Measurements from ENCODE around the gene ZNF638. TPM values are rescaled to one million over a fixed set of nuclear protein-coding genes. Genes with fewer than 3 reads are reported as not detected.
"Not testable (repeated sequence)": the region's sequence is repeated elsewhere in the genome, so short reads cannot be mapped to it uniquely, and the experiment has no call there.

Gene ZNF638
- total RNA-seq, 1 donor from 2014 or later, result 79.5 TPM

GRCh38 chr2:71330585-71331330 lies 824 bp upstream of the ZNF638 start:
- DNase-seq (ENCODE audit: low spot score), result no peak
- intact Hi-C loops (cut with DNase I), result loop anchor here (1.0 to 5.0 kb wide), 2 partner anchors 33 to 106 kb away; no protein-coding TSS in a partner anchor

DNA sequence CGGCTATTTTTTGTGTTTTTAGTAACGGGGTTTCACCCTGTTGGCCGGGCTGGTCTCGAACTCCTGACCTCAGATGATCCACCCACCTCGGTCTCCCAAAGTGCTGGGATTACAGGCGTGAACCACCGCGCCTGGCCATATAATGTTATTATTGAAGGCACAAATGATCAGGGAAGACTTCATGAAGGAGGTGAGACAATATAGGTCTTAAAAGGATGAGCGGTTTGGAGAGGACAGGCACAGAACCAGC lies 326 bp upstream of the ZNF638 start:
- intact Hi-C loops (cut with DNase I), result loop anchor here (1.0 to 5.0 kb wide), 2 partner anchors 34 to 107 kb away; no protein-coding TSS in a partner anchor
- not testable (repeated sequence) for DNase-seq (ENCODE audit: low spot score)

DNA sequence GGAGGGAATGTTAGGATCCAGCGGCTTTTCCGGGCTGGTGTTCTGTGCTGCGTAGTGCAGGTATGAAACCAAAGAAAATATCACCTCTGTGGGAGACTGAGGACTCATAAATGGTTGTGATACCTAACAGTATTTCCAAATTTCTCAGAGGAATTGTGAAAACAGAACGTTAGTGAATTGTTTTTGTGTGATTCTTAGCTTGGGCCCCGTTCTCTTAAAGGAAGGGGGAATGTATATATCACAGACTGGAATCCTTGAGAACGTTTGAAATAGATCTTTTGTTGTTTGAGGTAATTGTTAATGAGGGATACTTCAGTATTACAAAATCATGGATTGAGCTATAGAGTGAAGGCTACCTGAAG lies 834 bp downstream of the ZNF638 start:
- DNase-seq (ENCODE audit: low spot score), result no peak
- intact Hi-C loops (cut with DNase I), result loop anchor here (5.0 kb wide), 1 partner anchor 35 kb away; no protein-coding TSS in a partner anchor

- DNase-seq (ENCODE audit: low spot score), result no peak
- intact Hi-C loops (cut with DNase I), result loop anchor here (5.0 kb wide), 1 partner anchor 36 kb away; no protein-coding TSS in a partner anchor
These were observed 2.0 kb downstream of the ZNF638 start for GRCh38 chr2:71333619-71334018.

DNA sequence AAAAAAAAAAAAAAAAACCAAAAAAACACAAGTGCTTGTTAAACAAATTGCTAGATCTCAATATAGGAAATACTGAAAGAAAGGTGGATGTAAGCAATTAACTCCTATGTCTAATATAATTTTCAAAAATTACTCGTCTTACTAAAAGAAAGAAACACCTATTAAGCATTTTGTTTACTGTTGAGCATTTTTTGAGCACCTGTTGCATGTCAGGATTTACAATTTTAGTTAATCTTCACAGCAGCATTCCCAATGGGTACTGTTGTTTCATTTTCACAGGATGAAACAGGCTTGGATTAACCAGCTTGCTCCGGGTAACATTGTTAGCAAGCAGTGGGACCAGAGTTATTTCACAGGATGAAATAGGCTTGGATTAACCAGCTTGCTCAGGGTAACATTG lies 4.8 kb downstream of the ZNF638 start:
- intact Hi-C loops (cut with DNase I), result no loop called here
- DNase-seq (ENCODE audit: low spot score), result no peak

DNA sequence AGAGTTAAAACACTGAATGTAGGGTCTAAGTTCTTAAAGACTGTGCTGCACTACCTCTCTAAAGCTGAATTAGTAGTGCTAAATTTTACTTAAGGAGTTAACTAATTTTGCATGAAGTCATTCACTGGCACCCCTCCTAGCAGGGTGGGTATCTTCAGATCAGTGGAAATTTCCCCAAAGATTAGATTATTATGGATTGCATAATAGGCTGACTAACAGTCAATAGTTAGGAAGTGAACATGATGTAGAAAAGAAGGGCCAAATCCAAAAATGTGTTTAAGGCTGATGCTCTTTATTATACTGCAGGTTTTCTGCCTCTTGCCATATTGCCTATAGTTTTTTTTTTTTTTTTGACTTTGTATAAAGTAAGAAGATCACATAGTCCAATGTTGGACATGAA lies 5.2 kb downstream of the ZNF638 start:
- DNase-seq (ENCODE audit: low spot score), result no peak
- intact Hi-C loops (cut with DNase I), result no loop called here

- DNase-seq (ENCODE audit: low spot score), result no peak
- intact Hi-C loops (cut with DNase I), result no loop called here
These were observed 6.2 kb downstream of the ZNF638 start for GRCh38 chr2:71337776-71338175.

DNA sequence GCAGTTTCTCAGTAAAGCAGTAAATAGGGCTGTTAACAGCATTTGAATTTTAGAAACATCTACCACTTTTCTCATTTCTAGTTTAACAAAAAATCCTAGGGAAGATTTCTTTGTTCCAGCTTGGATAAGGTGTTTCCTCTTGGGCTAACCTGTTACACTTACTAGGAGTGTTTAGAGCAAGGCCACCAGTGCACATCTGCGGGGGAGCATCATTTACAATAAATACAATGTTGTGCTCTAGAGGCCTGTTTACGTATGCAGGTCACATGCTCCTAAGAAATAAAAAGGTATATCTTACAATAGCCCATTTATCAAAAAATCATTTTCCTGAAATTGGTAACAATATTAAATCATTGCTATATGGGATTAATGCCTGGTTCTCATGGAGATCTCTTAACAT lies 8.1 kb downstream of the ZNF638 start:
- DNase-seq (ENCODE audit: low spot score), result no peak
- intact Hi-C loops (cut with DNase I), result no loop called here

GRCh38 chr2:71340176-71340575 lies 8.6 kb downstream of the ZNF638 start:
- intact Hi-C loops (cut with DNase I), result no loop called here

GRCh38 chr2:71341645-71342044 lies 10.1 kb downstream of the ZNF638 start:
- intact Hi-C loops (cut with DNase I), result no loop called here
- no peak for DNase-seq (ENCODE audit: low spot score)

More at GRCh38 chr2:71340176-71340575, 8.6 kb downstream of the ZNF638 start:
- no peak for DNase-seq (ENCODE audit: low spot score)

DNA sequence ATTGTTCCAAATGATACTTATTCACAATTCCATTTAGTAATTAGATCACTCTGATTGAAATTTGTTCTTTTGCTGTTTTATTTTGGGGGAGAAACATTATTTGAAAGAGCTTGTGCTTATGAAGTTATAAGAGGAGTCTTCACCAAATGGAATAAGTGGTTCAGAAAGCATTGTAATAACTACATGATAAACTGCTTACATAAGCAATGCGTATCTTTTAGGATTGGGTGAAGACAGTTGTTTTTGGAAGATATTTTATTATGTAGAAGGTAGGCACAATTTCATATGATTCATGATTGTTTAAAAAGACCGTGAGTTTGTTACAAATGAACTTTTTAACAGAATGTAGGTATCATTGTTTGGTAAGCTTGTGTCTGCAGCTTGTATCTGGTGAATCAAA lies 14.5 kb downstream of the ZNF638 start:
- DNase-seq (ENCODE audit: low spot score), result no peak
- intact Hi-C loops (cut with DNase I), result no loop called here

DNA sequence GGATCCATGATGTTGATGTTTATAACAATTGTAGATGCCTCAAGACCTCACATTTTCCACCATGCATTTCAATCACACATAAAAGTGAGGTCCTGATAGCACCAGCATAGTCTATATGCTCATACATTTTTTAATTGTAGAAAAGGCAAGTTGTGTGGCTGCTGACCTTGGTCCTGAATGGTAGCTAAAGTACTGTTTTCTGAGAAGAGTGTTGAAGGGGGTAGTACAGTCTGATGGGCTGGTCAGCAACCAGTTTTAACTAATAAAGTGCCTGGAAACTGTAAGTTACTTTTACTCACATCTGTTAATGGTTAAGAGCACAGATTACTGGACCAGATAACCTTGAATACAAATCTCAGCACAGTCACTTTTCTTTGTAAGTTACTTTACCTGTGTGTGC lies 15.9 kb downstream of the ZNF638 start:
- no peak for DNase-seq (ENCODE audit: low spot score)
- intact Hi-C loops (cut with DNase I), result no loop called here

DNA sequence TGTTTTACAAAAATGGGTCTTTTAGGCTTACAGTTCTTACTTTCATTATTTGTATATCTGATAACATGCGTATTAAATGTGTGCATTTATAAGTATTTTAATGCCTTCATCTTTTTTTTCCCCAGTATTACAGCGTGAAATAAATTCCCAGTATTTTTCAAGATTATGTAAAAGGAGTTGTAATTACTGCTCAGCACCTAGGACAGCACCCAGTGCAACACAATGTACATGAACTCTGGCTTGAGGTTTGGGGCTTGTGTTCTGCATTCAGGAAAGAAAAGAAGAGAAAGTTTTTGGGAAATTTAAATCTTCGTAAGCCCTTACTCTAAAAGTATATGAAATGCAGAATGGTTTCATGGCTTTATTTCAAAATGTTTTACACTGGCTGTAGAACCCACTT lies 16.7 kb downstream of the ZNF638 start:
- intact Hi-C loops (cut with DNase I), result no loop called here
- DNase-seq (ENCODE audit: low spot score), result no peak

DNA sequence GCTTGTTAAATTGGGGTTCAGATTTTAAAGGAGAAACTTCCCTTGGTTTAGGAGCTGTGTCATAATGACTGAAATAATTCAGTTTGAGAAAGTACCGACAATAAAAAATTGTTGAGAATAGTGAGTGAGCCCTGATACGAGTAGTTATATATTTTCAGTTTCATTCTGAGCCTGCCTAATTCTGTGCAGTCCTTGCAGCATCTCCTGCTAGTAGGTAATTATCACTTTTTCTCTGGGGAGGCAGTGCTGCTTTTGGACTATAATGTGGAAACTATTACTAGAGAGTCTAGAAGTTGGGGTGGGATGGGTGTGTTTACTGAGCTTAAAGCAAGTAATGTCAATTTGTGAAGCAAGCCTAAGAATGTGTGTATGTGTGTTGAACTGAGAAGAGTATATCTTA lies 21.7 kb downstream of the ZNF638 start:
- DNase-seq (ENCODE audit: low spot score), result no peak
- intact Hi-C loops (cut with DNase I), result no loop called here

DNA sequence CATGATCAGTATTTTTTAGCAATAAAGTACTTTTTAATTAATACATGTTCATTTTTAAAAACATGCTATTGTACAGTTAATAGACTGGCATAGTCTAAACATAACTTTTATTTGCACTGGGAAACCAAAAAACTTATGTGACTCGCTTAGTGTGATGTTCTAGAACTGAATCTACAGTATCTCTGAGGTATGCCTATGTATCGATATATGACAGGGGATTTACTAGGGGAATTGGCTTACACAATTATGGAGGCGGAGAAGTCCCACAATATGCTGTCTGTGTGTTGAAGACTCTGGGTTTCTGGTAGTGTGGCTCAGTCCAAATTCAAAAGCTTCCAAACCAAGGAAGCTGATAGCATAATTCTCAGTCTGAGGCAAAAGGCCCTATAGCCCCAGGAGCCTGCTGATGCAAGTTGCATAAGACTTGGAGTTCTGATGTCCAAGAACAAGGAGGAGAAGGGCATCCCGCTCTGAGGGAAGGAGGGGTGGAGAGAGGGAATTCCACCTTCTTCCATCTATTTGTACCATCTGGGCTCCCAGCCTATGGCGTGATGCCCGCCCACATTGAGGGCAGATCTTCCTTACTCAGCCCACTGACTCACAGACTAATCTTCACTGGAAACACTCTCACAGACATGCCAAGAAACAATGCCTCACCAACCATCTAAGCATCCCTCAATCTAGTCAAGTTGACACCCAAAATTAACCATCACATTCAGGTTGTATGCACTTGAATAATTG lies 27.5 kb downstream of the ZNF638 start:
- no peak for DNase-seq (ENCODE audit: low spot score)
- intact Hi-C loops (cut with DNase I), result no loop called here

- intact Hi-C loops (cut with DNase I), result loop anchor here (10.0 kb wide), 1 partner anchor 74 kb away; no protein-coding TSS in a partner anchor
- no peak for DNase-seq (ENCODE audit: low spot score)
These were observed 28.9 kb downstream of the ZNF638 start for GRCh38 chr2:71360434-71360975.

DNA sequence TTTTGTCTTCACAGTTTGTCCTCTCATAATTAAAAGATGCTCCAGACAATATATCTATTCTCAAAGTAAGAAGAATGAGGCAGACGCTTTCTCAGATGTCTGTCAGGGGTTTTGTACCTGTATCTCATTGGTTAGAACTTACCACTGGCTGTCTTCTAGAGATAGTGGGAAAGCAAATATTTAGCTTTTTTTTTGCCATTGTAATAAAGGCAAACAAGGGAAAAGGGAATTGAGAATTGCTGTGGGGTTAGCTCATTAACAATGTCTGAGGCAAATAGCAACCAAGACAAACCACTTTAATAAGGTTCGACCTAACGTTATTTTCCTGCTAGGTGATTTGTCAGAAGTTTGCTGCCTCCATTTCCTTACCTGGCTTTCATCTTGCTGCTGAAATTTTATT lies 30.0 kb downstream of the ZNF638 start:
- no peak for DNase-seq (ENCODE audit: low spot score)
- intact Hi-C loops (cut with DNase I), result loop anchor here (10.0 kb wide), 1 partner anchor 73 kb away; no protein-coding TSS in a partner anchor

- intact Hi-C loops (cut with DNase I), result loop anchor here (10.0 kb wide), 1 partner anchor 72 kb away; no protein-coding TSS in a partner anchor
These were observed 30.9 kb downstream of the ZNF638 start for GRCh38 chr2:71362447-71362846.

DNA sequence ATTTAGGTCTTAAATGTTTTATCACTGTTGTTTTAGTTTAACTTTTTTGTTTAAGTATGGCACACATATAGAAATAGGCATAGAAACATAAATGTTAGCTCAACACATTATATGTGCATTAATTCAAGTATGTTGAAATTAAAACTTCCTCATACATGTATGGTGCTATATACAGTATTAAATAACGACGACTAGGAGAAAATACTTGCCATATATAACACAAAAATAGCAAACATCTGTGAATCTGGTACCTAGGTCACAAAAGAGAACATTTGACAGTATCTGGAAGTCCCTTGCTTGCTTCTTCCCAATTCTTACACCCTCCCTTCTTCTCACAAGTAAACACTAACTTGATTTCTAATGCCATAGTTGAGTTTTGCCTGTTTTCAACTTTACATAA lies 38.4 kb downstream of the ZNF638 start:
- intact Hi-C loops (cut with DNase I), result no loop called here
- no peak for DNase-seq (ENCODE audit: low spot score)

More at GRCh38 chr2:71362447-71362846, 30.9 kb downstream of the ZNF638 start:
- no peak for DNase-seq (ENCODE audit: low spot score)

DNA sequence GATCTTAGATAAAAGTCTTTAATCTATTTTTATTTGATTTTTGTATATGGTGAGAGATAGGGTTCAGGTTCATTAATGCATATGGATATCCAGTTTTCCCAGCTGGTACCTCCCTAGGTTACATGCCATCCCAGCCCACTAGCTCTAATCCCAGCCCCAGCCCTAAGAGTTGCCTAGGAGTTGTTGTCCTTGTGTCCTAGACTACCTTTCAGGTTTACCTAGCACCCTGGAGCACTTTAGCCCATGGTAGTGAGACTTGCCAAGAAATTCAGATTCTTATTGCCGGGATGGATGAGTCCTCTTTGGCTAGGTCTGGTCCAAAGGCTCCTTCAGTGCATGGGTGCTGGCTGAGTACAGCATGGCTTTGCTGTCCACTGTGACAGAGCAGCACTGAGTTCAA lies 40.5 kb downstream of the ZNF638 start:
- intact Hi-C loops (cut with DNase I), result no loop called here
- DNase-seq (ENCODE audit: low spot score), result no peak

GRCh38 chr2:71379086-71379485 lies 47.5 kb downstream of the ZNF638 start:
- DNase-seq (ENCODE audit: low spot score), result no peak
- intact Hi-C loops (cut with DNase I), result no loop called here

Data from cardiac septum (tissue), 1 donor.